ENCODE measurements around the gene ERICH2.

ERICH2 gene

DNA sequence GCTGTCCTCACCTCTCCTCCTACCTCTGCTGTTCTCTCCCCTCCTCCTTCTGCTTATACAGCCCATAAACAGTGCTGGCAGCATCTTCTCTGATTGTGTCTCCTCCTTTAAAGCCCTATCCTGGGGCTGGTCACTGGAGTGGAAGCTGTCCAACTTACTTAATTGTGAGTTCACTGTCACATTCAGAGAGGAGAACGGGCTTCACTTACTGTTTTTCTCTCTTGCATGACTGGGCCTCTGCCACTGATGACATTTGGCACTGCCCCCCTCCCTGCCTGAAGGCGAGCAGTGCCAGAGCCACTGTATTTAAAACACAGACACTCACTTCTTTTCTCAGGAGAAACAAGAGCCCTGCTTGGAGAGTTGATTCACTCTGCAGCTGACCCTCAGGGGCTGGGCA, 58.9 kb downstream of the ERICH2 start:
- TF ChIP-seq POLR2A (IDR thresholded peaks at IDR 0.05; ENCODE audit: low read depth, low read length) (no peak), POLR2AphosphoS5 (IDR thresholded peaks at IDR 0.05; ENCODE audit: low read depth, low read length) (no peak), TAF1 (IDR thresholded peaks at IDR 0.05; ENCODE audit: borderline replicate concordance, low read depth, low read length) (no peak)
- FAIRE-seq, result no peak

DNA sequence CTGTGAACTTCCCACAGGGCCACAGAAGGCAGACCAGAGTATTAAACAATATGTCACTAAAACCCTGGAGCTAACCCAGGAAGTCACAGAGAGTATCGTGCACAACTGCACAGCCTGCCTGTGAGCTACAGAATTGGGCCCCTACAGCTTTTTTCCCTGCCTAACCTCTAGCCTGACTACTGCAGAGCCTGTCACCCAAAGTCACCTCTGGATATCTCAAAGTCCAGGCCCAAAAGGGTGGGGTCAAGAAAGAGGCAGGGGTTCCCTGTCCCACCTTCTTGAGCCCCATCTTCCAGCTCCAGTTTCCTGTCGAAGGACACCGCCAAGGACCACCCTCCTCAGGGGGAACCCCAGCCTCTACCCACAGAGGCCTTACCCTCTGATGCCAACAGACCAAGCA, 60.0 kb downstream of the ERICH2 start:
- FAIRE-seq (no peak), DNase-seq (ENCODE audit: insufficient read length) (no peak)
- TF ChIP-seq POLR2A (IDR thresholded peaks at IDR 0.05; ENCODE audit: low read depth, low read length) (no peak), POLR2AphosphoS5 (IDR thresholded peaks at IDR 0.05; ENCODE audit: low read depth, low read length) (no peak), TAF1 (IDR thresholded peaks at IDR 0.05; ENCODE audit: borderline replicate concordance, low read depth, low read length) (no peak)

More for the DNA sequence above, 58.9 kb downstream of the ERICH2 start:
- no peak for DNase-seq (ENCODE audit: insufficient read length)

DNA sequence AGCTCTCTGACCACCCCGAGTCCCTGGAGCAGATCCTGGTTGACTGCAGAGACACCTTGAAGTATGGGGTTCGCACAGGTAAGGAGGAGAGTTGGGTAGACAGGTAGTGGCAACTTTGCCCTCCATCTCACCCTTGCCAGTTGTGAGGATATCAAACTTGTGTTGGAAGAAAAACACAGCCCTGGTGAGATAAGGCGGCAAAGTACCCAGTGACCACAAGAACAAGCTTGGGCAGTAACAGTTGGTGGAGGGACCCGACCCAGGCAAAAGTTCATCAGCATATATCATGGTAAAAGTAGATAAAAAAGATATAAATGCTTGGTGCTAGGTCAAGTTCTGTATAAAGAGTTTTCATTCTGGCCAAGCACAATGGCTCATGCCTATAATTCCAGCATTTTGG, 60.9 kb downstream of the ERICH2 start:
- TF ChIP-seq POLR2A (IDR thresholded peaks at IDR 0.05; ENCODE audit: low read depth, low read length), result no peak
- no peak for TF ChIP-seq POLR2AphosphoS5 (IDR thresholded peaks at IDR 0.05; ENCODE audit: low read depth, low read length)
- TF ChIP-seq TAF1 (IDR thresholded peaks at IDR 0.05; ENCODE audit: borderline replicate concordance, low read depth, low read length), result no peak
- FAIRE-seq, result no peak

DNA sequence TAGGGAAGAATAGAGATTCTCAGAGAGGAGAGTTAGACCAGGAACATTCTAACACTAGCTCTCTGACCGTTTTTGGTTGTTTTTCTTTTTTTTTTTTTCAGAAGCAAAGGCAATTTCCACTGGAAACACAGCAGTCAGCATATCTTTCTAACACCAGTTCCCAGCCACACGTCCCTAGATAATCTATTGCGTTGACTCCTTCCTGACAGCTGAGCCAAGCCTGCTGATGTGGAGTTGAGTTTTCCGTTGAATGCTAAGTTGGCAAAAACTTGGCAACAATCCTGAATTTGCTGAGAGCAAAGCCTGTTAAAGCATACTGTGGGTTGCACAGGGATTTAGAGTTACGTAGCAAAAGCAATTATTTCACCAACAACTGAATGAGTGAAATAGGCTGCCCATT, 65.8 kb downstream of the ERICH2 start:
- TF ChIP-seq POLR2AphosphoS5 (IDR thresholded peaks at IDR 0.05; ENCODE audit: low read depth, low read length), result no peak
- TF ChIP-seq POLR2A (IDR thresholded peaks at IDR 0.05; ENCODE audit: low read depth, low read length), result no peak
- TF ChIP-seq TAF1 (IDR thresholded peaks at IDR 0.05; ENCODE audit: borderline replicate concordance, low read depth, low read length), result no peak
- DNase-seq (ENCODE audit: insufficient read length) (no peak), FAIRE-seq (no peak)

More for the DNA sequence above, 60.9 kb downstream of the ERICH2 start:
- DNase-seq (ENCODE audit: insufficient read length), result no peak

DNA sequence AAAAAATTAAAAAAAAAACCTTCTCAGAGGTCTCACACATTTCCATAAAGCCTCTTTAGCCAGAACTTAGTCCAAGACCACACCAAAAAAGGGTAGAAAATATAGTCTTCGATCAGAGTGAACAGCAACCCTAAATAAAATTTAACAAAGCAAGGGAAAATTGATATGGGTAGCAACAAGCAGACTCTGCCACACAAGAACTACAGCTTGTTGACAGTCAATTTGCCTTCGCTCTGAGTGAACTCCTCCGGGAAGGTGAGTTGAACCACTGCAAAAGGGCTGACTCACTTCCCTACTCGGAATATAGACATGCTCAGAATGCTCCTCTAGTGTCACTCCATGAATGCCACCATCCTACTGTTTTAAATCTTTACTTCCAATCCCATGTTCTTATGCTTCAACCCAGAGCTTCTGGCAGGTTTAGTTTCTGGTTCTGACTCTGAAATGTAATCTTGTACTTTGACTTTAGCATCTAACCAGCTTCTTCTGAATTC, 70.6 kb downstream of the ERICH2 start:
- FAIRE-seq (no peak), DNase-seq (ENCODE audit: insufficient read length) (no peak)
- TF ChIP-seq POLR2AphosphoS5 (IDR thresholded peaks at IDR 0.05; ENCODE audit: low read depth, low read length) (no peak), POLR2A (IDR thresholded peaks at IDR 0.05; ENCODE audit: low read depth, low read length) (no peak), TAF1 (IDR thresholded peaks at IDR 0.05; ENCODE audit: borderline replicate concordance, low read depth, low read length) (no peak)

DNA sequence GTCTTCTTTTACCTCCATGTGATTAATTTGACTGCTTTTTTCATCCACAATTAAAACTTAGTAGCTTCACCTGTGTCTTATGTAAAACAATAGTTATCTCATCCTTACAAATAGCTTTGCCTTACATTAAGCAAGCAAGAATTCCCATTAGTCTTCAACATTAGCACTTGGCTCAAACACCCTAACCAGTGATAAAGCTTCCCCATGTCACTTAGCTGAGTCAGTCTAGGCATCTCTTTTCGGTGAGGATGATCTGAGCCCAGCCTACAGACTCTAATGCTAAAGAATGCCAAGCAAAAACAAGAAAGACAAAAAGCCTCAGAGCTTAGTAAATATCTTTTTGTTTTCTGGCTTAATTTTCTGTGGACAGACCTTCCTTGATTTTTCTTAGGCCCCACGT, 72.6 kb downstream of the ERICH2 start:
- no peak for FAIRE-seq
- no peak for DNase-seq (ENCODE audit: insufficient read length)
- TF ChIP-seq POLR2AphosphoS5 (IDR thresholded peaks at IDR 0.05; ENCODE audit: low read depth, low read length), result no peak
- TF ChIP-seq POLR2A (IDR thresholded peaks at IDR 0.05; ENCODE audit: low read depth, low read length), result no peak
- no peak for TF ChIP-seq TAF1 (IDR thresholded peaks at IDR 0.05; ENCODE audit: borderline replicate concordance, low read depth, low read length)

DNA sequence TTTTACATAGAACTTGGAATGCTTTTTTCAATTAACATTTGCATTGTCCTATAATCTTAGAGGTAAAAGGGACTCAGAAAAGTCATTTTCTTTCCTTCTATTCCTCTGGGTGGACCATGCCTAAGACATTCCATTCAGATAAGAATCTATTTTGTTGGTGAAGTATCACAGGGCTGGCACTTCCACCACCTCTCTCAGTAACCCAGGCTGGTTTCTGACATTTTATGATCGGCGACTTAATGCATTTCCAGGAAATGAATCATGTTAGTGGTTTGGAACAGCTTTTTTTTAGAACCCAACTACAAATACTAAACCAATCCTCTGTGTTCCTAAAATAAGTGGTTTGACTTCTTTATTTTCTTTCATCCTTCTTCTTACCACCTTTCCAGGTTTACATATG, 73.5 kb downstream of the ERICH2 start:
- TF ChIP-seq POLR2A (IDR thresholded peaks at IDR 0.05; ENCODE audit: low read depth, low read length), result no peak
- TF ChIP-seq POLR2AphosphoS5 (IDR thresholded peaks at IDR 0.05; ENCODE audit: low read depth, low read length), result no peak
- TF ChIP-seq TAF1 (IDR thresholded peaks at IDR 0.05; ENCODE audit: borderline replicate concordance, low read depth, low read length), result no peak
- FAIRE-seq (no peak), DNase-seq (ENCODE audit: insufficient read length) (no peak)

DNA sequence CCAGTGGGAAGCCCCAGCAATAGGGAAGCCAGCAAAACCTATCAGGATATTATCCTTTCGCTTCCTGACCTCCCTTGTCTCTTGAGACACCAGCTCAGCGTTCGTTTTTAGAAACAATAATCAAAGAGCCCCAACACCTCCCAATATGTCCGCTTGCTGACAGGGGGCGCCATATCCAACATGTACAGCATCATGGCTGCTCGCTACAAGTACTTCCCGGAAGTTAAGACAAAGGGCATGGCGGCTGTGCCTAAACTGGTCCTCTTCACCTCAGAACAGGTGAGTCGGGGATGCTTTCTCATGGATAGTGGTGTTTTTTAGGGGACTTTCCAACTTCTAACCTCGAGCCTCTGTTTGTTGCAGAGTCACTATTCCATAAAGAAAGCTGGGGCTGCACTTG, 75.2 kb downstream of the ERICH2 start:
- DNase-seq (ENCODE audit: insufficient read length), result no peak
- TF ChIP-seq POLR2AphosphoS5 (IDR thresholded peaks at IDR 0.05; ENCODE audit: low read depth, low read length) (no peak), POLR2A (IDR thresholded peaks at IDR 0.05; ENCODE audit: low read depth, low read length) (no peak), TAF1 (IDR thresholded peaks at IDR 0.05; ENCODE audit: borderline replicate concordance, low read depth, low read length) (no peak)
- FAIRE-seq, result no peak

DNA sequence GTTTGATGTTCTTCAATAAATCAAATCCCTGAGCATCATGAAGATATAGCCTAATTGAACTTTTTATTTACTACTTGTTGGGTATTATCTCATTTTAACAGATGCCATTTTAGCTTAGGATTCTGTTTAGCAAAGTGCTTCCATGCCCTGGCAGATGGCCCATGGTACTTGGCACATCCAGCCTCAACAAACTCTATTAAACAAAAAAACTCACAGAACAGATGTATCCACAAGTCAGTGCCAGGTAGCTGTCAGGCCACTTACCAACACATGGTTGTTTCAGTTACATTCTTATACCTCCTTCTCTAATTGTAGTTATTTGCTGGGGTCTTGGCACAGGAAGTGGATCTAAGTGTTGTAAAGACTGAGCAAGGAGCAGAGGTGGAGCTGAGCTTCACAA, 76.1 kb downstream of the ERICH2 start:
- TF ChIP-seq TAF1 (IDR thresholded peaks at IDR 0.05; ENCODE audit: borderline replicate concordance, low read depth, low read length) (no peak), POLR2AphosphoS5 (IDR thresholded peaks at IDR 0.05; ENCODE audit: low read depth, low read length) (no peak), POLR2A (IDR thresholded peaks at IDR 0.05; ENCODE audit: low read depth, low read length) (no peak)
- DNase-seq (ENCODE audit: insufficient read length), result no peak
- FAIRE-seq, result no peak

DNA sequence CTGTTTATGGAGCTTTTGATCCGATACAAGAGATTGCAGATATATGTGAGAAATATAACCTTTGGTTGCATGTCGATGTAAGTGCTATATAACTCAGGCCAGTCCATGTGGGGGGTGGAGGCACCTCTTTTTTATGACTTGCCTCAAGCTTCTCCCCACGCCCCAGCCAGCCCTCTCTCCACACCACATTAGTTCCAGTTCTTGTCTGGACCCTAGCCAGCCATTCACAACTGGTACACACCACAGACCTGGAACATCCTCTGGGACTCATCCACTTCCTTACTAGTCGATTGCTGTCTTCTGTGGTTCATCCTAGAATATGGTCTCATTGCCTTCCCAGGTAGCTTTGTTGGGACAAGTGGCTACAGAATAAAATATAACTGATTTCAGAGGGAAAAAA, 77.5 kb downstream of the ERICH2 start:
- FAIRE-seq (no peak), DNase-seq (ENCODE audit: insufficient read length) (no peak)
- TF ChIP-seq POLR2AphosphoS5 (IDR thresholded peaks at IDR 0.05; ENCODE audit: low read depth, low read length) (no peak), TAF1 (IDR thresholded peaks at IDR 0.05; ENCODE audit: borderline replicate concordance, low read depth, low read length) (no peak), POLR2A (IDR thresholded peaks at IDR 0.05; ENCODE audit: low read depth, low read length) (no peak)
